HG02970 (cell line): Measurements from ENCODE around the gene ANTXR1.
"Not testable (repeated sequence)": the region's sequence is repeated elsewhere in the genome, so short reads cannot be mapped to it uniquely, and the experiment has no call there.

Experiments used
- ATAC-seq: cut with Tn5 transposase; IDR thresholded peaks from one replicate; pipeline ENCODE4 v1.9.1; 2021; ENCODE audit warnings: mild to moderate bottlenecking, moderate library complexity, moderate number of reproducible peaks; ENCODE audit not compliant: unreplicated experiment, low FRiP score

The ANTXR1 gene

GRCh38 chr2:69222953-69223658 is 210.1 kb downstream of the ANTXR1 start:
- no peak for ATAC-seq

DNA sequence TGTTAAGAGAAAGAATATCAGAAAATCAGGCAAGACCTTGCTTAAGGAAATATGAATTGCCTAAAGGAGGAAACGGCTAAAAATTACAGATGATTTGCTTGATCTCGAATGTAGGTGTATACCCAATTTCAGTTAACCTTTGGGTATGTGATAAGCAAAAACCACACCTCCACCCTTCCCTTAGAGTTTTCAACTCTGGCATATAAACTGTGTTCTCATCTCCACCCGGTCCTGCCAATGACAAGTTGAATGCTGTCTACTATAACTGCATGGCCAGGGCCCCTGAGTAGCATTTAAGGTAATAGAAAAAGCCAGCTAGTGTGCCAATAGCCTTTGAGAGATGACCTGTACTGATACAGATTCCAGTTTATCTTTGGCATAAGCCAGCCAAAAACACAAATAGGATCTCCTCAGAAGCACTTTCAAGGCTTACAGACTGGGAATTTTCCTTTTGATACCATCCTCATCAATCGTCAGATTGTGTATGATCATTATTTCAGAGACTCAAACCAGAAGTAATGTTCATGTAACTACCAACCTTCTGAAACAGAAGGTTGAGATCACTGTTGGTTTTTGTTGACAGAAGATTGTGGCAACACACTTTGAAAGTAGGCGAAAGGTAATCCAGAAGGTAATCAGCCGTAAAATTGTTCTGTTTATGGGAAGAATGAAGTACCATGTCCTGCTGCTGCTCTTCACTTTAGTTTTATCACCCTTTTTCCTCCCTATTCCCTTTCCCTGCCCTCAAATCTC is 211.0 kb downstream of the ANTXR1 start:
- ATAC-seq, result no peak

DNA sequence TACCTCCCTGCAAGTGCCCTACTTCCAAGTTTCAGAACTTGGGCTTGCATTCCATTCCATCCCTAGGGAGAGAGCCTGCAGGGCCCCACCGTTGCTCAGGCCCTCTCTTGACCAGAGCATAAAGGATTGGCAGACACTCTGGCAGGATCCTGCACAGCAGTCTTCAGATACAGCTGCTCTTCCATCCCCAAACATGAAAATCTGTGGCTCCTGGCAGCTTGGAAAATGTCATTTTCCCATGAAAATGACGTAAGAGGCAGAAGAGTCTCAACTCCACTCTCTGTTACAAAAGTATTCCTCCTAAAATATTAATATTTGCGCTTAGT is 211.5 kb downstream of the ANTXR1 start:
- ATAC-seq, result no peak

- no peak for ATAC-seq
Measured at GRCh38 chr2:69225933-69226332, 213.0 kb downstream of the ANTXR1 start.

DNA sequence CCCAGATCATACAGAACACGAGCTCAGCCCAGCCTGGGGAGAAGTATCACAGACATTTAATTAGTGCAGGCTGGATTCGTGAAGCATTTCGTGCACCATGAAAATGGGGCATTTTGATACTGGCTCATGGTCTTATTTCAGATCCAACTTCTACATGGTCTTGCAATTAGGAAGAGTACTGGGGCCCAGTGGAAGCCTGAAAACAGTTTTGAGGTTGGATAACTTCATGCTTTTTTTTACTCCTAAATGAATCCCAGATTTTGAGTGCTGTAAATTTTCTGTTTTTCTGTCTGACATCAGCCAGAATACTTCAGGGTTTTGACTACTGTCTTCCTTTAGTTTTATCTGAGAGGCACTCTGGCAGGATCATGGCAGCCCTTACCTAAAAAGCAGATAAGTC is 213.9 kb downstream of the ANTXR1 start:
- ATAC-seq, result no peak

GRCh38 chr2:69227716-69228115 is 214.7 kb downstream of the ANTXR1 start:
- ATAC-seq, result no peak

GRCh38 chr2:69230946-69231345 is 218.0 kb downstream of the ANTXR1 start:
- ATAC-seq, result not testable (repeated sequence)

DNA sequence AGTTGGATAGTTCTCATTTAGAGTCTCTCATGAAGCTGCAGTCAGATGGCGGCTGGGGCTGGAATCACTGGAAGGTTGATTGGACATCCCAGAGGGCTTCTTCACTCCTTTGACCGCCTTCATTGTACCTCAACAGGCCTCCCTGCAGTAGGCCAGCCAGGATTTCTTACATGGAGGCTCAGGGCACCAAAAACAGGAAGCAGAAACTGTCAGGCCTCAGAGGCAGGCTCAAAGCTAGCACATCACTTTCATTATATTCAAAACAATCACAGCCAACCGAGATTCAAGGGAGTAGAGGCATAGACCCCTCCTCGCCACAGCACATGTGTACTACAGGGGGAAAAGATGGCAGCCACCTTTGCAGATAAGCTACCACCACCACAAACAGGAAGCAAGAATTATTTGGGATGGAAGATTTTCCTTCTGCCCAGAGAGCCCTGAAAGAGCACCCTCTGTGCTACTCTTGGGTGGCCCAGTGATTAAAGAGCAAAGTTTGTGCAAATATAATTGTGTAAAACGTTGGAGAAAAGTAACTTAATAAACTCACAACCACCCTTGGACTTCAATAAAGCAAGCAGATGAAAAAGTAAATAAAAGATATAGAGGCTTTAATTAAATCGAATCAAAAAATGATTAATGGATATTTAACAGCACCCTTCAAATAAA is 218.8 kb downstream of the ANTXR1 start:
- no peak for ATAC-seq

DNA sequence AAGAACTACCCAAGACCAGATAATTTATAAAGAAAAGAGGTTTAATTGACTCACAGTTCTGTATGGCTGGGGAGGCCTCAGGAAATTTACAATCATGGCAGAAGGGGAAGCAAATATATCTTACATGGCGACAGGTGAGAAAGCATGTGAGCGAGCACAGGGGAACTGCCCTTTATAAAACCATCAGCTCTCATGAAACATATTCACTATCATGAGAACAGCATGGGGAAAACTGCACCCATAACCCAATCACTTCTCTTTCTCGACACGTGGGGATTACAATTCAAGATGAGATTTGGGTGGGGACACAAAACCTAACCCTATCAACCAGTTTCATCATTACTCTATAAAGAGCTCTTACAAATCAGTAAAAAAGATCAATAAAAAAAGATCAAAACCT is 222.9 kb downstream of the ANTXR1 start:
- not testable (repeated sequence) for ATAC-seq

- ATAC-seq, result no peak
Measured at GRCh38 chr2:69237070-69237670, 224.2 kb downstream of the ANTXR1 start.

- no peak for ATAC-seq
Measured at GRCh38 chr2:69238449-69239031, 225.6 kb downstream of the ANTXR1 start.

GRCh38 chr2:69241093-69241492 is 228.1 kb downstream of the ANTXR1 start:
- no peak for ATAC-seq

DNA sequence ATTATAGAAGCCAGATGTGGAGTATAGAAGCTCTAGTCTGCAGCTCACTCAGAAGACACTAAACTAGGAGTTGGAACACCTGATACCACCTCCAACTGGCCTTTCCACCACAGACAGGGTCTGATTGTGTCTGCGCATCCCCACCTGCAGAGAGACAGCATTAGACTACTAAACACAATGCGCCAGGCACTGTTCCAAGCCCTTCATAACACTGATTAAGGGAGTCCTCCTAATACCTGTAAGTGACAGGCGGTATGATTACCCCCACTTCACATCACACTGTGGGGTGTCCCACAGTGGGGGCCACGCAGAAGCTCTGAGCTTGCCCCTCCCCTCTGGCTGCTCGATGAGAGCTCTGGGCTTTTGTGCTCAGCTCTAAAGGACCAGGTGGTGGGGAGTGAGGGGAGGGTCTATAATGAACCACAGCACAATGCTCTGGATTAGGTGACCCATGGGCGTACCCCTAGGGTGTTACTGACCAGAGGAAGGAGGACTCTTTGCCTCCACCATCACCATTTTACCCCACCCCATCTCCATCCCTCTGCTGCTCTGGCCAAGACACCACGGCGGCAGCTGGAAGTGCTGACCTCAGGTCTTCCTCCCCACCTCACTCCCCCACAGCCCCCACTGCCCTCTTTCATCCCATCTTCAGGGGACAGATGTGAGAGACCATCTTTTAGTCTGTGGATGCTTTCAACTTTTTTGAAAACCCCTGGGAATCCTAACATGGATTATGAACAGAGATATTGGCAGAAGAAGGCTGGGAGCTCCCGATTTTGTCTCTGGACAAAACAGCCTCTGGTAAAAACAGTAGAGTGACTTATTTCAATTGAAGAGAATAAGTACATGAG is 228.9 kb downstream of the ANTXR1 start:
- ATAC-seq, result no peak

GRCh38 chr2:69242651-69243051 is 229.7 kb downstream of the ANTXR1 start:
- ATAC-seq, result no peak

GRCh38 chr2:69243652-69244051 is 230.7 kb downstream of the ANTXR1 start:
- no peak for ATAC-seq

GRCh38 chr2:69244882-69245281 is 231.9 kb downstream of the ANTXR1 start:
- ATAC-seq, result no peak

- no peak for ATAC-seq
Measured at GRCh38 chr2:69247583-69247982, 234.6 kb downstream of the ANTXR1 start.

- ATAC-seq, result no peak
Measured at GRCh38 chr2:69248232-69248631, 235.3 kb downstream of the ANTXR1 start.

GRCh38 chr2:69250981-69251380 is 238.0 kb downstream of the ANTXR1 start:
- ATAC-seq, result no peak

GRCh38 chr2:69251943-69252342 is 239.0 kb downstream of the ANTXR1 start:
- no peak for ATAC-seq
